ENCODE results near the gene WNT7B.

The WNT7B gene

DNA sequence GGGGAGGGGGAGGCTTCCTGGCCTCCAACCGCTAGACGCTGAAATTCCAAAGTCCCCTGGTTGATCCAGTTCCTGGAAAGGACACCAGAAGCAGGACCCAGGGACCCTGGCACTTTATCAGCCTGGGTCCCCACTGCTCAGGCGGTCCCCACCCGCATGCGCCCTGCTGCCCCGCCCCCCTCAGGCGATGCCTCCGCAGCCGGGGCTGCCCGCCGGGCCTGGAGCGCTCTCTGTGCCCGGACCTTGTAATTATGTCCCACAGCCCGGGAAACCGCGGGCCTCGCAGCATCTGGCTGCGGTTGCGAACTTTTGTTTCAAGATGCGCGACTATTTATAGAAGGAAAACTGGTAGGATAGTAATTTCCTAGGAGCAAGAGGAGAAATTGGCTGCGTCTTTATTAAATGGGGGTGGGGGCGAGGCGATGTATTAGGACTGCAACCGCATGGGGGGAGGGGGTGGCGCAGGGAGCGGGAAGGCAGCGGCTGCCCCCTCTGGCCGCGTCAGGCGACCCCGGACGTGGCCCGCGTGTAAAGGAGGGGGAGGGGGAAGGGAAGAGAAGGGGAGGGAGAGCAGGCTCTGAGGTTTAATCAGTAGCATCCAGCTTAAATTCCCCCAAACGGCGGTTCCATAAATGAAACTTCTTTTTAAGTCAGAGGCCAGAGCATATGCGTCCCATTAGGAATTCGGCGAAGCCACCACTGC lies 6.1 kb downstream of the WNT7B start:
- DNase-seq = no peak

DNA sequence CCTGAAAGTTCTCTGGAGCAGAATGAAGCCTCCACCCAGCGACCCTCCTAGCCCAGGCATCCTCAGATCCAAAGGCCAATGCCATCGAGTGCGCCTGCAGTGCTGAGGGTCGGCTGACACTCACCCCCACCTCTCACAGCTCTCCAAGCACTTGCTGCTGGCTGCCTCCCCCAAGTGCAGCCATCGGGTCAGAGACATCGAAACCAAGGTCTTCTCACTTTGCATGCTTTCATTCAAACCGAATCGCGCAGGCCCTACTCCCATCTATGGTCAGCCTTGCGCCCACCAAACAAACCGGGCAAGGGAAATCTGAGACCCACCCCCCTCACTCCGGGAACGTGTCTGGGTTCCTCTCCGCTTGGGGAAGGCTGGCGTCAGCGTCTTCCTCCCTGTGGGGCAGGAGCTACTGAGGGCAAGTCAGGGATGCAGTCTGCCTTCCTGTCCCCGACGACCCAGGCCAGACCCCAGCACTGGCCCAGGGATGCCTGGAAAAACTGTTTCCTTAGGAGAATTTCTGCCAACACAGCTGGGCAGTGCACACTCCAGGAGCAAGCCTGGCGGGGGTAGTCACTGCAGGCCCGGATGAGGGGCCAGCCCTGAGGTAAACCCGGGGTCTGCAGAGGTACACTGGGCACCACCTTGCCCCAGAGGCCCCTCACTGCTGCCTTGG lies 7.0 kb downstream of the WNT7B start:
- no peak for DNase-seq

DNA sequence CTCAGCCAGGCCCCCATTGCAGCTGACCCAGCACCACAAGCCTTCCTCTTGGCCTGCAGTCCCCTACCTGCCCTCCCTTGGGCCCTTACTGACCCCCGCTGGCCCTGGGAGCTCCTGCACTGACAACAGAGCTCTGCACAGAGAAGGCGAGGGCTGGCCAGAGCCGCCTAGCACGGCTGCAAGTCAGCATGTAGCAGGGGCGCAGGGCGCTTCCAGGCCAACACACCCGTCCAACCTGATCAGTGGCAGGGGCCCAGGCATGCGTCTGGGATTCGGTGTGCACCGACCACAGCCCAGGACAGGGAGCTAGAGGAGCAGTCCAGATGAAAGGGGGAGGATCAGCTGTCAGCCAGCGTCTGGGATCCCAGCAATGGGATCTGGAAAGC lies 7.6 kb downstream of the WNT7B start:
- DNase-seq = no peak

DNA sequence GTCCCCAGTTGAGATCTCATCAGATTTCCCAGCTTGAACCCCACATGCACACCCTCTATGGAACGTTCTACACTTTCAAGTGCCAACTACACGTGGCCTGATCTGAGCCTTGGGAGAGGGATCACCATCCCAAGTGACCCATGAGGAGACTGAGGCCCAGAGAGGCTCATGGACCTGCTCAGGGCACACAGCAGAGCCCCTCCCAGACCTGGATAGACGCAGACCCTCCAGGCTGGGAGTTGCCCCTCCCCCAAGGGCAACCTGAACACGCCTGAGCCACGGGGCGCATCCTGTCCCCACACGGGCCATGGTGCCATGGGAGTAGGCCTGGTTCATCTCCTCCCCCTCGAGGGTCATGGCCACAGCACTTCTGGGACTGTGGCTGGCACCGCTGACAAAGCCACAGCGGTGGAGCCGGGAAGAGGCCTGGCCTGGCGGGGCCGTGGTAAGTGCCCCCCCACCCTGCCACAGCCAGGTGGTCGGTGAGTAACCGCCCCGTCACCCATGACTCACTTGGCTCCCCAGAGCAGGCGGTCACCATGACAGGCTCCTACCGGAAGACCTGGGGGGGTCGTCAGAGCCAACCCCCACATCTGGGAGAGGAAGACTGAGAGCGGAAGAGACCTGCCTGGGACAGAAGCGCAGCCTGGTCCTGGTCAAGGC lies 8.1 kb downstream of the WNT7B start:
- DNase-seq = no peak

DNA sequence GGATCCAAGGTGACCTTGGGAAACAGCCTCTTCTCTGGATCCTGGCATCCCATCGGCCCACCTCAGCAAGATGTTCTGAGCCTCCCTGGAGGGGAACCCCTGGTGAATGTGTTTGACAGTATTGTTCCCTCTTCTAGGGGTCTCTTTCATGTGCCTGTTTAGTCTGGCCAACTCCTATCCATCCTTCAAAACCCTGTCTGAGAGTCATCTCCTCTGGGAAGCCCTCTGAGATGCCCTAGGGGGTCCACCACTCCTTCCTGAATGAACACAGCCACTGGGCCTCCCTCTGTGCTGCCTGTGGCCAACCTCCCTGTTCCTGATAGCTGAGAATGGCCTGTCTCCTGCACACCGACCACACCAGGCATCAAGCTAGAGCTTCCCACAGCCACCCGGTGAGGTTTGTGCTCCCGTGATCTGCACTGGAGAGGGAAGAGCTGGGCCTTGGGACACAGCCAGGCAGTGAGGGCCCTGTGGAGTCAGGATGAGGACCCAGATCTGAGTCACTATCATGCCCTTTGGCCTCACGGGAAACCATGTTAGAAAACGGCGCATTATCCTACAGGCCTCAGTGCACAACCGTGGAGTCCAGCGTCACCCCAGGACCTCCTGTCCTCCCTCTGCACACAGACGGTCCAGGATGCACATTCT lies 8.8 kb downstream of the WNT7B start:
- DNase-seq = no peak

DNA sequence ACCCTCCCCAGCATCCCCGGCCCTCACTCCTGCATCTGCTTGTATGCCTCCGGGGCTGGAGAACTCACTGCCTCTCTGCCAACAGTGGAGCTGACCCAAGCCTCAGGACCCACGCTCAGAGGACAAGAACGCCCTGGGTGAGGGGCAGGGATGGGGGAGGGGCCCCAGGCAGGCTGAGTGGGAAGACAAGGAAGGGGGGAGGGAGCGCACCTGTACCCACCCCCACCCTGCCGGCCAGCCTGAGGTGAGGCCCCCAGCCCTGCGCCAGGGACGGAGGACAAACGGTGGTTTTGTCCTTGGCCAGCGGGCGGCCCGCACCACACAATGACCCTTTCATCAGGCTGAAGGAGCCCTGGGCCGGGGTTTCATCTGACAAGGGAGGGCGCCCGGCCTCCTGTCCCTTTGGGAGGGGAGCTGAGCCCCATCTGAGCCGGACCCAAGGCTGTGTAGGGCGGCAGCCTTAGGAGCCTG lies 10.0 kb downstream of the WNT7B start:
- DNase-seq = no peak

DNA sequence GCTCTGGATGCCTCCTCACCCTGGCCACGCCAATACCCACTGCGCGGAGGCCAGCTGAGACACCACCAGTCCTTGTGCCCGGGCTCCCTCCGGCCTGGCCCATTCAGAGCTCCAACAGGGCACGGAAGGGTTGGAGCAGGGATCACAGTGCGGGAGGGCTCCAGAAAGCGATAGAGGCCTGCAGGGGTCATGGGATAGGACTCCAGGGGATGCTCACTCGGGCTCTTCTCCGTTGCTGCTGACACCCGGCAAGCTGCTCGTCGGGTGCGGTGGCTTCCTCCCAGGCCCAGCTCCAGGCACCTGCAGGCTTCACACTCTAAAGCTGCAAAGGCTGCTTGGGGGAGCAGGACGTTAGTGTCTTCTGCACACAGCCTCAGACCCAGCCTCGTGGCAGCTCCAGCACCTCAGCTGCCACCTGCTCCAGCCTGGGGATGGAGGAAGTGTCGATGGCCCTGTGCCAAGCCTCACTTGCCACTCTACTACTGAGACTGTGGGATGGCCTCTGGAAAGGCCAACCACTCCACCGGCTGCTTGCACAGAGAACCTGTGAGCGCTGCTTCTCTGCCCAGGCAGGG lies 10.6 kb downstream of the WNT7B start:
- no peak for DNase-seq

DNA sequence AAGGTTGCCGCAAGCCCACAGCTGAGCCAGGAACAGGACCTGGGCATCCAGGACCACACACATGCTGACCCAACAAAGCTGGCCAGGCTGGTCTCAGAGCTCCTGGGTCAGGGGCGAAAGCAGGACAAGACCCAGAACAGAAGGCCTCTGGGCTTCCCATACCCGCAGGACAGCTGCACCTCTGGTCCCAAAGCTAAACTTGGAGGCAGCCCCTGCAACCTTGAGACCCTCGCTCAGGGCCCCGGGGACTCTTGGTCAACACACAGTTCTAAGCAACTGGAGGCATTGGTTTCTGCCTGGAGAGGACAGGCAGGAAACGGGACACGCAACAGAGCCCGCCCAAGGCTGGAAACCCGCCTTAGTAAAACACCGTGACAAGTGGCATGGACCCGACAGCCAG lies 11.4 kb downstream of the WNT7B start:
- DNase-seq = no peak

DNA sequence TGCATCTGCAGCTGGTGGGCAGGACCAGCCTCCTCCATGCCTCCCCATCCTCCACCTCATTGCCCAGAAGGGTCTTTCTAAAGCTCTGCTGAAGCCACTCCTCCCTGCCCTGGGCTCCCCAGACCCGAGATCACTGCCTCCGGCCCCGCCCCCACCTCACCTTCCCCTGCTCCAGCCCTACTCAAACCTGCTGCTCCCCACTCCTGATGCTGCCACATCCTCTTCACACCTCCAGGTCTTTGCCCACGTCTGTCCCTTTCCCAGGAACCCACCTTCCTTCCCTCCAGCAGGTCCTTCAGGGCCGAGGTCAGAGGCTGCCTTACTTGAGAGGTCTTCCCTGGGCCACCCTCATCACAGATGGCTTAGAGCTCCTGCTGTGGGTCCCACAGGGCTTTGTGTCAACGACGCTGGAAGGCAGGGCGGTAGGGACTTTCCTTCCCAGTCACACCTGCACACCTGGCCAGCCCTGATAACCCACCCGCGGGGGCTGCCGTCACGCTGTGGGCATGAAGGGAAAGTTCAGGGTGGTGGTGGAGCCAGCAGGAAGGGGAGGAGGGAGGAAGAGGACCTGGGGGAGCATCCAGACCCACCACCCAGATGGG lies 11.9 kb downstream of the WNT7B start:
- no peak for DNase-seq

DNA sequence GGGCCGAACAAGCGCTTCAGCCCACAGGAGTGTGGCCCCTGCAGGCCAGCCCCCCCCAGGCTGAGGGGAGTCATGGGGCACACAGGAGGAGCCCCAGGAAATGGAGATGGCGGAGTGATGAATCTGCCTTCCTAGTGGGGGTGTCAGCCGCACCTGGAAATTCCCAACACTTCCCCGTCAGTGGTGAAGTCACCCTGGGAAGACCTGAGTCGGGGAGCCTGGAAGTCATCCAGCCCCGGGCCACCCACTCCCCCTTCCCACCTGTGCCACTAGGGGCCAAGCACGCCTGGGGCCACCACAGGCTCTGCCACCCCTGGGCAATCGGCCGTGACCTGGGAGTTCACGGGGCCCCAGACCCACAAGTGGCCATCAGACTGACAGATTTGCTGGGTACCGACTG lies 12.6 kb downstream of the WNT7B start:
- DNase-seq = no peak

DNA sequence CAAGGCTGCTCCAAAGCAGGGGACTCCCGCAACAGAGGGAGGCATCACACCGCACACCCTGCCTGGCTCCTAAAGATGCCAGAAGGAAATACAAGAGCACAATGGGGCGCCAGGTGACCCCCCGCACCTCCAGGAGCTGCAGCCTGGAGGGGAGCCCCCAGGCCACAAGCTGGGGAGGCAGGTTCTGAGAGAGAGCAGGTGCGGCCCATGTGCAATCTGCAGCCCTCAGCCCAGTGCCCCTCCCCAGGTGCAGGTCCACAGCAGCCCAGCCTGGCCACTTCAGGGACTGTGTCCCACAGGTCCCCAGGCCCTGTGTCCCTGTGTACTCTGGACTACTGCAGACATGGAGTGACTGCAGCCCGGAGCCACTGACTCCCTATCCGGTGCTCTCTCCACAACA lies 13.1 kb downstream of the WNT7B start:
- DNase-seq = no peak

DNA sequence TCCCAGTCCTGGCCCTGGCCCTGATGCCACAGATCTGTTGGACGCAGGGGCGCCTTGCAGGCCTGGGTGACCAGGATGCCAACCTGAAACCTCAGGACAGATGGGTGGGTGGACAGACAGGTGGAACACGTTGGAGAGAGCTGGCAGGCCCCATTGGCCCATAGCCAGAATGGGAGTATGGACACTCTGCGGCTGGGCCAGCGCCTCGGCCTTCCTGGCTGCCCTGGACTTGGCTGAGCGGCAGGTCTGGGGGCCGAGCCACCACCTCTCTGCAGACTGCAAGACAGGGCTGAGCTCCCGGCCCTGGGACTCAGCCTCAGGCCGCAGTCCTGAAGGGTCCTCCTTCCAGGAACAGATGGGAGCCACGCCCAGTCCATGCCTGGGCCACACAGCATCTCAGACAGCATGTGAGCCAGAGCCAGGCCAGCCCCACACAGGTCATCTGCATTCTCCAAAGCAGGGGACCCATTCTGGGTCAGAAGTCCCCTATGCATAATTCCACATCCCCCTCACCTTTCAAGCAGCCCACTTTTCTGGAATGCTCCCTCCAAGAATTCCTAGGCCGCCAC lies 14.1 kb downstream of the WNT7B start:
- no peak for DNase-seq

DNA sequence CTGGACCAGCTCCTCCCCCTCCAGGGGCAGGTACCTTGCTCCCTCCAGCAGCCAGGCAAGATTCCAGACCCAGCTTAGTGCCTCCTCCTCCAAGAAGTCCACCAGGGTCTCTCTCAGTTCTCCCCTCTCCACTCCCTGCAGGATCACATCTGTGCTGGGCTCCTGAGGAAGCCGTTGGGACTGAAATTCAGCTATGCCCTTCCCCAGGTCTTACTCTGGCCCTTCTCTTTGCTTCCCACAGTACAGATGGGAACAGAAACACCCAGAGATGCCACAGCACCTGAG lies 14.6 kb downstream of the WNT7B start:
- no peak for DNase-seq

DNA sequence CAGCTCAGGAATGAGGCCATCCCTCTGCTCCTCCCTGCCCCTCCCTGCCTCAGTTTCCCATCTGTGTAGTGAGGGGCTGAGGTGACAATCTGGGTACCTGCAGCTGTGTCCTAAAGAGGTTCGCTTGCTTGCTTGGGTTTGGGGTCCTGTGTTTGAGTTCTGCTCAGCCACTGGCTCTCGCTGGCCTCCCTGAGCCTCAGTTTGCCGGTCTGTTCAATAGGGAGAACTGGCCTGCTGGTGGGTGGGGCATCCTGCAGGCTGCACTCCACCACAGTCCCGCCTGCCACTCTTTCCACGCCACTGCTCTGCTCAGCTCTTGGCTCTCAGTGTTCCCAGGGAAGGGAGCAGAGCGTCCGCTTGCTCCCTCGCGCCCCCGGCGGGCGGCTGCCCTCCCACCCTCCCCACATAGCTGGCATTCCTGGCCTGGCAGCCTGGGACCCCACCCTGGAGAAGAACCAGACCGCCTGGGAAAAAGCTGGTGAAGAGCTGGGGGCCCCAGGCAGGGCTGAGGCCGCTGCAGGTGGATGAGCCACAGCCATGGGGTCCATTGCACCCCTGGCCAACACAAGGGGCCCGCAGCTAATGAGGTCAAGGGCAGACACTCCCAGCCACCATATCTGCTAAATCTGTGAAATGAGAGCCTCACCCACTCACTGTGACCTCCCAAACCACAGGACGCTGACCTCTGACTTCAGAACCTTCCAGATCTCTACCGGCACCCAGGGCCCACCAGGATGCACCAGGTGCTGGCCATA lies 15.1 kb downstream of the WNT7B start:
- no peak for DNase-seq

DNA sequence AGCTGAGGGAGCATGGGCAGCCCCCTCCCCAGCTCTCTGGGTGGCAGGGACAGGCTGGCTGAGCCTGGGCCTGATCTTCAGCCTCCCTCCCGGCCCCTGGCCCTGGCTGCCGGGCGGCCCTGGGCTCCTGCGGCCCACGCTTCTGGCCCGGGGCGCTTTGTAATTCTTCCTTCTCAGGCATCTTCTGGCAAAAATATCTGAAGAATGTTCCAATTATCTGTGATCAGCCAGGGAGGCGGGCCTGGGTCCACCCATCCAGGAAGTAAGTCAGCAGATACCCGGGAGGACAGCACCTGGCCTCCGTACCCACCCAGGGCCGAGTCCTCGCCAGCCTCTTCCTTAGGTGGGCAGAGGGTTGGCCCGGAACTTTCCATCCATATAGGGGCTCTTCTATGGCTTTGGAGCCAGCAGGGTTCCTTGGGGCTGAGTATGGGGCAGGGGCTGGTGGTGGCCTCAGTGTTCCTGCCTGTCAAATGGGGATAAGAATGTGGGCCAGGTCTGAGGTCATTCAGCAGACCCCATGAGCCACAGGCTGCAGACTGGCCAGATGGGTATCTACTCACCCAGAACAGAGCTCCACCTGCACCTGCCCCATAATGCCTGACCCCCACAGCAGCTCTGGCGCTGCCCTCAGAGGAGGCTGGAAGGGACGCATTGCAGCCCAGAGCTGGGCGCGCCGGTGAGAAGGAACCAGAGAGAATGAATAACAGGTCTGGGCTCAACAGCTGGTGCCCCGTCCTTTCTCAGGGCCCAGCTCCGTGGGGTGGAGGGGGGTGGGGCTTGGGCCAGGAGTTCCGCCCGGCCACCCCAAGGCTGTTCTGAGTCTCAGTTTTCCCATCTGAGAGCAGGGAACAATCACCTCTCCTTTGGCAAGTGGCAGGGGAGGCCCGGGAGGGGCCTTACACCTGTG lies 16.2 kb downstream of the WNT7B start:
- no peak for DNase-seq

DNA sequence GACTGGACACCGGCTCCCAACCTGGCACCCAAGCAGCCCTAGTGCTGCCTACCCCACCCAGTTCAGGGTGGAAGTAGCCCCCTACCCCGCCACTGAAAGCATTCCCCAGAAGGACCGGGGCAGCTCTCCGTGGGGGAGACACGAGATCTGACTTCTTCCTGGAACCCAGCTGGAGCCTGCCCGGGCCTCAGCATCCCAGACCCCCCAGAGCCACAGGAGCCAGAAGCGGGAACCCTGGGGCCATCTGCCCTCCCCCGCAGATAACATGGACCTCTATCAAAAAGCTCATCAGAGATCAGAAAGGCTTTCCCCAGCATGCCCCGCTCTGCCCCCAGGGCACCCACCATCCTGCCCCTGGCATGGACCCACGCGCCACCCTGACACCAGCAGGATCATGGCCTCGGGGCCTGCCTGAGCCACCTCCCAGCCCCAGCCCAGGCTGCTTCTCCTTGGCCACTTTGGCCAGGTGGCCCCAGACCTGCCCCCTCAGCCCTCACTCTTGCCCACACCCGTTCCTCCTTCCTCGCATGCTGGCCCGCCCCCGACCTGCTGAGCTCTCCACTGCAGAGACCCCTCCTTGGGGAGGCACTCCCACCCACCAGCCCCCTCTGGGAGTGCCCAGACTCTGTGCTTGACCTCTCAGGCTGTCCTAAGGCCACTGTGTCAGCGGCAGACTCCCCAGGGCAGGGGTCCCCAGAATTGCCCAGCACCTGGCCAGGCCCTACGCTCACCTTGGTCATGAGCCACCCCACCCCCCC lies 17.1 kb downstream of the WNT7B start:
- DNase-seq = no peak

DNA sequence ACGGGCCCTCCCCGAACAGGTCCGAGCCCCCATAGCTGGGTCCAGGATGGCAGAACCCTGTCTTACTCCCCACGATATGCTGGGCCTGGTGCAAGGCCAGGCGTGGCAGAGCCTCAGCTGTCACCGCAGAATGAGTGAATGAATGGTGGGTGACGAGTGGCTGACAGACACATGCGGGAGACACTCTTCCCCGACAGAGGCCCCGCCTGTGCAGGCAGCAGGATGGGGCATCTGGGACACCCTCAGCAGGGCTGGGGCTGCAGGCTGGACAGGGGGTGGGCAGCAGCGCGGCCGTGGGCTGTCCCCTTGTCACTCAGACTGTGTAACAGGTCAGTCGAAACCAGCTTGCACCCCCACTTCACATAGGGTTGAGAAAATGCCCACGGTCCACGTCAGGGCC lies 18.0 kb downstream of the WNT7B start:
- no peak for DNase-seq

DNA sequence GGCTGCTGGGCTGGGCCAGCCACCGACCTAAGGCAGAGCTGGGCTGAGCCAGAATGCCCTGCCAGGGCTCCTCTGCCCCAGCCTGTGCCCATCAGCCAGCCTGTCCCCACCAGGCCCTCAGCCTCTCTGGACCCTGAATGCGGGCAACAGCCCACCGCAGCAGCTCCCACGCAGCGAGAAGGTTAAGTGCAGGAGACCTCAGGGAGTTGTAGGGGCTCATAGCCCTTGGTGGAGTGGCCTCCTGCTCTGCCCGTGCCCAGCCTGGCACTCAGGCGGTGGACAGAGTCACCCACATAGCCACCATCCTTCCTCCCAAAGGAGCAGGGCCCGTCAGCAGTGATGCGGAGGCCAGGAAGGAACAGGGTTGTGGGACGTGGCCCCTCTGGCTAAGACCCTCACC lies 19.1 kb downstream of the WNT7B start:
- DNase-seq = no peak

DNA sequence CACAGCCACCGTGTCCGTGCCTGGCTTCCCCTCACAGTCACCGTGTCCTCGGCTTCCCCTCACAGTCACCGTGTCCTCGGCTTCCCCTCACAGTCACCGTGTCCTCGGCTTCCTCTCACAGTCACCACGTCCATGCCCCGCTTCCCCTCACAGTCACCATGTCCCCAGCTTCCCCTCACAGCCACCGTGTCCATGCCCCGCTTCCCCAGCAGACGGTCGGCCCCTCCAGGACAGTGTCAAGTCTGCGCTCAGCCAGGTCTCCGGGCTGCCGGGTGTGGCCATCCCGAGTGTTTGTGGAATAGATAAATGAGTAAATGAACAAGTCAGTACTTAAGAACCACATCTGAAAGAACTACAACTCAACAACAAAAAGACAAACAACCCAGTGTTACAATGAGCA lies 23.8 kb downstream of the WNT7B start:
- DNase-seq = no peak

DNA sequence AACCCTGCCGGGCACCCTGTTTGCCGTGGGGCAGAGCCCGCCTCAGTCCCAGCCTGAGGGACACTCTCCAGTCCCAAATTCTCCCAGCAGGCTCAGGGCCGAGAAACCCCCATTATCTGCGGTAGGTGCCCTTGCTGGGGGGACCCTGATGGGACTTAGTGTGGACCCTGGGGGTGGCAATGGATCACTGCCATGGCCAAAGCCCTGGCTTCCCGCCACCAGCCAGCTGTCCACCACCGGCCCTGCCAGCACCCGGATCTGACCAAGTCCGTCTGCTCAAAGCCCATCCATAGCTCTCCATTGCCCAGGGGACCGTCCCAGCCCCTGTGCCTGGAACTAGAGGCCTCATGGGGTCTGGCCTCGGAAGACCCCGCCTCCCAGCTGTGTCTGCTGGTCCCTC lies 24.4 kb downstream of the WNT7B start:
- DNase-seq = no peak

Measured in T-helper 1 cell (primary cell).